Stimulated activated CD4-positive, alpha-beta T cell treated with anti-CD3 and anti-CD28 coated beads, Interleukin-1b, Interleukin-23, amount 100 ng/mL, for 4 hours (primary cell): ENCODE measurements around the gene PRSS57.
"Not testable (repeated sequence)": the region's sequence is repeated elsewhere in the genome, so short reads cannot be mapped to it uniquely, and the experiment has no call there.

Experiments used
- DNase-seq, 2 donors: peaks; one replicate each; pipeline ENCODE4 v3.0.0-alpha.2; 2020; ENCODE audit warnings: low read depth in 2 of 2

PRSS57 gene

DNA sequence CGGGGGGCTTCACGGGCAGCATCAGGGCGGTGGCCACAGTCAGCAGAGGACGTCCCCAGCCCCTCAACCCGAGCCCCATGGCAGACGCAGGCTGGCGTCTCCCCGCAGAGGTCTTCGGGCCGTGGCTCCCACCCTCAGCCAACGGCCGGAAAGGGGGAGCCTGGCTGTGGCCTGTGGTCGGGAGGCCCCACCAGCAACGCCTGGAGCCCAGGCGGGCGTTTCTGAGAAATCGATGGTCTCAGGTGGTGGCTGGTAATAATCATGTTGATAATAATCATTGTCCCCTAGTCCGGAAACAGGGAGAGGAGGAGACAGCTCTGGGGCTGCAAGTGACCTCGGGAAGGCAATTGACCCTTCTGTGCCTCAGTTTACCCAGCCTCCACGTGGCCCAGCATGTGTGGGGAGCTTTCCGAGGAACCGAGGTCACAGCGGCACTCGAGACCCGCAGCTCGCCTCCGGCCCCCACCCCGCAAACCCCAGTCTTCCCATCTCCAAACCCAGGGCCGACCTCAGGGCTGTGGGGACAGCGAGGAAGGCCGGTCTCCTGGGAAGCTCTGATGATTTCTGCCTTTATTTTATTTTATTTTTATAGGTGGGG is at the start of gene PRSS57:
TSS of gene PRSS57 (minus strand) at position 101 of the 598 bp plus-strand sequence. CDS start at position 79, 22 bp downstream.
- no peak for DNase-seq

DNA sequence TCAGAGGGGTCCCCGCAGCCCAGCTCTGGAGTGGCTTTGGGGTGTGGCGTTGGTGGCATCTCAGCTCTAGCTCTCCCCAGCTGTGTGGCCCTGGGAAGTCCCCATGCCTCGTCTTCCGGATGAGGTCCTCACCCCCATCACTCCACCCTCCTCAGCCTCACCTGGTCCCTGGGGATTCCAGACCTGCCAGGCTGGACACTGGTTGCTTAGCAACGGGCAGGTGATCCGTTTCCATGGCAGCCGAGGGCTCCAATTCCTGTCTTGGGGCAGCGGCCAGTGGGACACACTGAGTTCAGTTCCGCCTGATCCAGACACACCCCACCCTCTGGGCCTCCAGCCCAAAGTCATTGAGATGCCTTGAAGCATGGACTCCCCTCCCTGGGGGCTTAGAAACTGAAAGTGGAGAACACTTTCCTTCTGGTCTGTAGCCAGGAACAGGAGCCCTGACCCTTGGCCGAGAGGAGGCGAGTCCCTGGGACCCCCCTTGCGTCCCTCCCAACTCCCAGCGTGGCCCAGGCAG is 48.0 kb upstream of the PRSS57 start:
- DNase-seq = no peak

DNA sequence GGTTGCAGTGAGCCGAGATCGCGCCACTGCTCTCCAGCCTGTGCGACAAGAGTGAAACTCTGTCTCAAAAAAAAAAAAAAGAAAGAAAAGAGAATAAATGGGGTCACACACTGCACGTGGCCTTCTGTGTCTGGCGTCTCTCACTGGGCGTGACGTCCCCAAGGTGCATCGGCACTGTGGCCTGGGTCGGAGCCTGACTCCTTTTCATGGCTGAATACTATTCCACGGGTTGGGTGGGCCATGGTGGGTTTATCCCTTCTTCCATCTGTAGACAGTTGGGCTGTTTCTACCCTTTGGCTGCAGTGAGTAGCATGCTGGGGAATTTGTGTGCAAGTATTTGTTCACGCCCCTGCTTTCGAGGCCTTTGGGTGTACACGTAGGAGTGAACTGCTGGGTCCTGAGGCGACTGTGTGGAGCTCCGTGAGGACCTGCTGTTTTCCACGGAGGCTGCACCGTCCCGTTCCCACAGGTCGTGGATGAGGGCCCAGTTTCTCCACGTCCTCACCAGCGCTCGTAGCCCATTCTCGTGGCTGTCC is 47.4 kb upstream of the PRSS57 start:
- DNase-seq = no peak

DNA sequence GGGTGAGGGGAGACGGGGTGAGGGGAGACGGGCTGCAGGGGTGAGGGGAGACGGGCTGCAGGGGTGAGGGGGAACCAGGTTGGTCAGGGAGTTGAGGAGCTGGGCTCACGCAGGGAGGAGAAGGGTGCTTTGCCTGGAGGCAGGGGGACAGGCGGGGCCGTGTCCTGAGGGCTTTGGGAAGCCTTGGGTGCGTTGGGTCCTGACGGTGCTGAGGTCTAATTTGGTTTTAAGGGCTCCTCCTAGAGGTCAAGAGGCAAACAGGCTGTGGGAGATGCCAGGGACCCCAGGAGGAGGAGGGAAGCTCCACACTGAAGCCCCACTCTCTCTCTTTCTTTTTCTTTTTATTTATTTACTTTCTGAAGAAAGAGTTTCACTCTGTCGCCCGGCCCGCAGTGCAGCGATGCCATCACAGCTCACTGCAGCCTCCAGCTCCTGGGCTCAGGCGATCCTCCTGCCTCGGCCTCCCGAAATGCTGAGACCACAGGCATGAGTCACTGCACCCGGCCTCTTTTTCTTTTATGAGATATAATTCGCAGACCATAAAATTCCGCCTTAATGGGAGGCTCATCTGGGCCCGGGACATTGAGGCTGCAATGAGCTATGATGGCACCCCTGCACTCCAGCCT is 46.4 kb upstream of the PRSS57 start:
- no peak for DNase-seq

DNA sequence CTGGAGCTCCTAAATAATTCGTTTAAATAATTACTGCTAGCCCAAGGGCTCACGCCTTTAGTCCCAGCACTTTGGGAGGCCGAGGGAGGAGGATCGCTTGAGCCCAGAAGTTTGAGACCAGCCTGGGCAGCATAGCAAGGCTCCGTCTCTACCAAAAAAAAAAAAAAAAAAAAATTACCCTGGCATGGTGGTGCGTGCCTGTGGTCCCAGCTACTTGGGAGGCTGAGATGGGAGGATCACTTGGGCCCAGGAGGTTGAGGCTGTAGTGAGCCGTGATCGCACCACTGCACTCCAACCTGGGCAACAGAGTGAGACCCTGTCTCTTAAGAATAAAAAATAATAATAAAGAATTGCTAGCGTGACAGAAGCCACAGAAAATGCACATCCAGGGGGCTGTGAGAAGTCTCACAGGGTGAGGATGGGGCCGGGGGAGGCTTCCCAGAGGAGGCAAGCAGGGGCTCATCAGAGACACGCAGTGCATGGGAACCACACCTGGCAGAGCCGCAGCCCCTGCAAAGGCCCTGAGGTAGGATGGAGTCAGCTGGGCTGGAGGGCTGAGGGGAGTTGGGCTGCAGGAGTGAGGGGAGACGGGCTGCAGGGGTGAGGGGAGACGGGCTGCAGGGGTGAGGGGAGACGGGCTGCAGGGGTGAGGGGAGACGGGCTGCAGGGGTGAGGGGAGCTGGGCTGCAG is 45.7 kb upstream of the PRSS57 start:
- not testable (repeated sequence) for DNase-seq

DNA sequence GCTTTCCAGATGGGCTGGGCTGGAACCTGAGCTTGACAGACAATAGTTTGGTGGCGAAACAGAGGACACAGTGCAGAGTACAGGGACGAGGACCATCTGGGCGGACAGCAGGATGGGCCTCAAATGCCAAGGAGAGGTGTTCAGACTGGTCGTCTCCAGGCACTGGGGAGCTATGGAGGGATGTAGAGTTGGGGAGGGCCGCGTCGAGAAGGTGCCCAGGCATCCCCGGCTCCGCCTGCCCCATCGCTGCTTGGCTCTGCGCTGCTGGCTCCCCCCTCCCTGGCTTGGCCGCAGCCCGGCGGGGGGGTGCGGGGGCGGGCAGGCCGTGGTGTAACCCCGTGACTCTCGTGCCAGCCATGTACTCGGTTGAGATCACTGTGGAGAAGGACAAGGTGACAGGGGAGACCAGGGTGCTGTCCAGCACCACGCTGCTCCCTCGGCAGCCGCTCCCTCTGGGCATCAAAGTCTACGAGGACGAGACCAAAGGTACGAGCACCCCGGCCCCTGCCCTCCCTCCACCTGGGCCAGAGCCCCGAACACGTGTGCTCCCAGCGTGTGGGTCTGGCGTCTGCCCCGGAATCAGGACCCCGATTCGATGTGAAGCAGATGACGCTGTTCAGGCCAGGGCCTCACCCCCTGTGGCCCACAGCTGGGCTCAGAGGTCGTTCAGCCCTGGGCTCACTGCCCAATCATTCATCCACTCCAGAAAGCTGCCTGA is 44.9 kb upstream of the PRSS57 start:
- no peak for DNase-seq

DNA sequence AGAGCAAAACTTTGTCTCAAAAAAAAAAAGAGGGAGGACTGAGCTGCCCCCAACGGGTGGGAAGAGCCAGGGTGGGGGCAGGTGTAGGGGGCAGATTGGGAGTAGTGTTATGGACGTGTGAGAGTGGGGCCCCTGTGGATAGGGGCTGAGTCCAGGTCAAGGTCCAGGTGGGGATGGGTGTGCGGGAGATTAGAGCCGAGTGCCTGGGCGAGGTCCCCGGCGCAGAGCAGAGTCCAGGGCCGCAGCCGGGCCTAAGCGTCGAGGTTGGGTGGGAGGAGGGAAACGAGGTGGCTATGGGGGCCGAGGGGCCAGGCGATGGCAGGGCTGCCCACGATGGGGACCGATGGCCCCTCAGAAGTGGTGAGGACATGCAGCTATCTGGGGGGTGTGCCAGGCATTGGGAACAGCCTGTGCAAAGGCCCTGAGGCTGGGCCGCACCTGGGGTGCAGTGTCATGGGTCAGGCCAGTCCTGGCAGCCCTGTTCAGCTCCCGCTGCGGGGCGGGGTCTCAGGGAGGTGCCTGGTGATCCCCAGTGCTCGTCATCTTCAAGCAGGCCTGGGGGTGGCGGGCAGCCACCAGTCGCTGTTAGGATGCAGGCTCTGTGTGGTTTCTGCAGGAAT is 43.4 kb upstream of the PRSS57 start:
- no peak for DNase-seq

DNA sequence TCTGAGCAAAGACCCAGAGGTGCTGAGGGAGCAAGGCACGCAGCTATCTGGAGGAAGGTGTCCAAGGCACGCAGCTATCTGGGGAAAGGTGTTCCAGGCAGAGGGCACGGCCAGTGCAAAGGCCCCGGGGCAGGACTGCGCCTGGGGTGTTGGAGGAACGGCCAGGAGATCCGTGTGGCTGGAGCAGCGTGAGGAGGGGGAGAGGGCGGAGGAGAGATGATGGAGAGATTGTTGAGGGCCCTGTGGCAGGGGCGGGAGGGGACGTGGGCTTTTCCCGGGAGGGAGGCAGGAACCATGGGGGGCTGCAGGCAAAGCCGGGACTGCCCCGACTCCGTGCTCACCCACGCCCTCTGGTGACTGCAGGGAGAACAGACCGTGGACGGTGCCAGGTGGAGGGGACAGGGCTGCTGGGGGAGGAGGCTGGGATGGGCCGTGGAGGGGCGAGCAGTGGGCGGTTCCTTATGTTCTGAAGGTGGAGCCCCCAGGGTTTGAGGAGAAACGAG is 42.4 kb upstream of the PRSS57 start:
- DNase-seq = peak; percentile 49 to 50

DNA sequence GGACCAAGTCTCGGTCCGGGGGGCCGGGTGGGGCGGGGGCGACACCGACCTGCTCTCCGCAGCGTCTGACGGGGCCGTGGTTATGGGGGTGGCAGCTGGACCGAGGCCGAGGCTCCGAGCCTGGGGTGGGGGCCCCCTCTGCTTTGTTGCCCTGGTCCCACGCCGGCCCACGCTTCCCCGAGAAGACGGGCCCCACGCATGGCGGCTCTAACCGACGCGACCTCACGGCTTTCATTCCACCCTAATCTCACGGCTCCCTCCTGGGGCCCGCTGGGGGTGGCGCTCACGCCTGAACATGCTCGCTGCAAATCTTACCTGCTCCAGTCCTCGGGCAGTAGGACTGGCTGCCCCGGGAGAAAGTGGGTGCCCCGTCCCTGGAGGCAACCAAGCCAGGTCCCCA is 40.9 kb upstream of the PRSS57 start:
- DNase-seq = no peak

DNA sequence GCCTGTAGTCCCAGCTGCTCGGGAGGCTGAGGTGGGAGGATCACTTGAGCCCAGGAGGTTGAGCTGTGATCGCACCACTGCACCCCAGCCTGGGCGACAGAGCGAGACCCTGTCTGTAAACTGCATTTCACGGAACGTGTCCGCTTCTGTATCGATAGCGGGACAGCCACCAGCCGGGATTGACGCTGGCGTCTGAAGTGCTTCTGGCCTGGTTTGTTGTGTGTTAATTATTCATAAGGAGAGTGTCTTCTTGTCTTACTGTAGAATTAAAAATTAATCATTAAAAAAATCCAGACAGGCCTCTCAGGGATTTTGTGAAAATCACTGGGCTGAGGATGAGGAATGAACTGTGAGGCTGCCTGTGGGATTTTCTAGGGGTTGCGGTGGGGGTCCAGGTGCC is 39.5 kb upstream of the PRSS57 start:
- DNase-seq = no peak

DNA sequence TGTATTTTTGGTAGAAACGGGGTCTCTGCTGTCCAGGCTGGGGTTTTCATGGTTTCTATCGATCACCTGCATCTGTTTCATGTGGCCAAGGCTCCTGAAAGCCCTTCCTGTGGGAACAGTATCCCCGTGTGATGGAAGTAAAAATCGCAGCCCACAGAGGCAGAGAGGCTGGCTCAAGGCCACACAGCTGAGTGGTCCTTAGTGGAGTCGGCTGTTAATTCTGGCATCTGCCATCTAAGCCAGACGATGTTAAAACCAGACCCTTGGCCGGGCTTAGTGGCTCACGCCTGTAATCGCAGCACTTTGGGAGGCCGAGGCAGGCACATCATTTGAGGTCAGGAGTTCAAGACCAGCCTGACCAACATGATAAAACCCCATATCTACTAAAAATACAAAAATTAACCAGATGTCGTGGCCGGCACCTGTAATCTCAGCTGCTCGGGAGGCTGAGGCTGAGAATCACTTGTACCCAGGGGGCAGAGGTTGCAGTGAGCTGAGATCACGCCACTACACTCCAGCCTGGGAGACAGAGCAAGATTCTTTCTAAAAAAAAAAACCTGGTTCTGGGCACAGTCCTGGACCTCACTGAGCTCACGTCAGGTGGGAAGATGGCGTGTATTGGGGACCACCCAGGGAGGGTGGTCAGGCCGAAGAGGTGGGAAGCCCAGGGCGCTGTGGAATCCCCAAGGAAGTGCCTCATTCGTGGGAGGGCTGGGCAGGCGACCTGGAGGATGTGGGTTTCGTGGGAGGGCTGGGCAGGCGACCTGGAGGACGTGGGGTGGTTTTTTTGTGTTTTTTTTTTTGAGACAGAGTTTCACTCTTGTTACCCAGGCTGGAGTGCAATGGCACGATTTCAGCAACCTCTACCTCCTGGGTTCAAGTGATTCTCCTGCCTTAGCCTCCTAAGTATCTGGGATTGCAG is 37.2 kb upstream of the PRSS57 start:
- no peak for DNase-seq

DNA sequence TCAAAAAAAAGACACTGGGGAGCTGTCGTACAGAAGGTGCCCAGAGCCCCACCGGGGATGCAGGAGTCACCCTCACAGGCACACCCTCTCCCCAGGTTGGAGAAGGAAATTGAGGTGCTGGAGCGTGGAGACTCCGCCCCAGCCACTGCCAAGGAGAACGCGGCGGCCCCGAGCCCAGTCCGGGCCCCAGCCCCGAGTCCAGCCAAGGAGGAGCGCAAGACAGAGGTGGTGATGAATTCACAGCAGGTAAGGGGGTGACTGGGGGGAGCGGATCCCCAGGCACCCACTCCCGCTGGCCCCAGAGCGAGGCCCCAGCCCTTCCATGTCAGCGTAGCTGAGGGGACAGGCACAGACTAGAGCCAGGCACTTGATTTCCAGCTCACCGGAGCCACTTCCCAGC is 35.7 kb upstream of the PRSS57 start:
- DNase-seq = no peak

DNA sequence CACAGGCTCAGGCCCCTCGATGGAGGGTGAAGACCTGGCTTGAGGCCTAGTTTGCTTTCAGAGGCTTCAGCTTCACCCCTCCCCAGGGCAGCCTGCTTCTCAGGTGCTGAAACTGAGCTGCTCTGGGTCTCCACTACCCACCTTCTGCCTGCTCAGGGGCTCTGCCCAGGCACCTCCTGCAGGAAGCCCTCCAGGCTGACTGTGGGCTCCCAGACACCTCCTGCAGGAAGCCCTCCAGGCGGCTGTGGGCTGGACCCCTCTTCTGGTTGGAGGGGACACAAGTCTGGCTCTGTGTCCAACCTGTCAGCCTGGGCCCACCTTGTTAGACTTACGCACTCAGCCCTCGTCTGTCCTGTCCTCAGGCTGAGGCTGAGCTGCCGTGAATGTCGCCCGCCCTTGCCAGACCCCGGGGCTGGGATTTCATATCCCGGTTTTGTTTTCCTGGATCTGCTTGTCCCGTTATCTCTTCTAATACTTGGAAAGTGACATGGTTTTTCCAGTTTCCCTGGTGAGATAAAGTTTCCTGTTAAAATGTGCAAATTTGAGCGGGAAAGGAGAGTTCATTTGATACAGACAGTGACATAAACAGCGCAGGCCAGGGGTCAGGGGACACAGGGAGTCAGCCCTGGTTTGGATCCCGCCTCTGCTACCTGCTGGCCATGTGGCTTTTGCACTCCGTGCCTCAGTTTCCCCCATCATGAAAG is 34.9 kb upstream of the PRSS57 start:
- no peak for DNase-seq

DNA sequence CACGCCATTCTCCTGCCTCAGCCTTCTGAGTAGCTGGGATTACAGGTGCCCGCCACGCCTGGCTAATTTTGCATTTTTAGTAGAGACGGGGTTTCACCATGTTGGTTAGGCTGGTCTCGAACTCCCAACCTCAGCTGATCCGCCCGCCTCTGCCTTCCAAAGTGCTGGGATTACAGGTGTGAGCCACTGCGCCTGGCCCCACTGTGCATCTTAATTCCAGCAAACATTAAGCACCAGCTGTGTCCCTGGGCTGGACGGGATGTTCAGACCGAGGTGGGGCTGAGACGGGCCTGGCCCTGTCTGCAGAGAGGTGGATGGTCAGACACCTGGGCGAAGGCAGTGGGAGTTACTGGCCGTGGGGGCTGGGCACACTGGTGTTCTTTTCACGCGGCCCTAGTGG is 34.3 kb upstream of the PRSS57 start:
- DNase-seq = not testable (repeated sequence)

DNA sequence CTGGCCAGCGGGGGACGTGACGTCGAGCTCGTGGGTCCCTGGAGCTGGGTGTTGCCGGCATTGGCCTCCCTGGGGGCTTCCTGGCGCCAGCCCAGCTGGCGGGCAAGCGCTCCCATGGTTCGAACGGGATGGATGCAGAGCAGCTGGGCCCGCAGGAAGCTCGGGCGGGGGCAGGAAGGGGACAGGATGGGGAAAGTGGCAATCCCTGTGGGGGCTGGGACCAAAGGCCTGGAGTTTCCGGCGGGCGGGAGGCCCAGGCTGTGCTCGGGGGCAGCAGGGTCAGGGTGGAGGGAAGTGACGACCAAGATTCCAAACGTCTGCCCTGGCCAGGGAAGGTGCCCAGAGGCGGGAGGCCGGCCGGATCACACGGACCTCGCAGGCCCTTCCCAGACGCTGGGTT is 32.8 kb upstream of the PRSS57 start:
- DNase-seq = no peak

DNA sequence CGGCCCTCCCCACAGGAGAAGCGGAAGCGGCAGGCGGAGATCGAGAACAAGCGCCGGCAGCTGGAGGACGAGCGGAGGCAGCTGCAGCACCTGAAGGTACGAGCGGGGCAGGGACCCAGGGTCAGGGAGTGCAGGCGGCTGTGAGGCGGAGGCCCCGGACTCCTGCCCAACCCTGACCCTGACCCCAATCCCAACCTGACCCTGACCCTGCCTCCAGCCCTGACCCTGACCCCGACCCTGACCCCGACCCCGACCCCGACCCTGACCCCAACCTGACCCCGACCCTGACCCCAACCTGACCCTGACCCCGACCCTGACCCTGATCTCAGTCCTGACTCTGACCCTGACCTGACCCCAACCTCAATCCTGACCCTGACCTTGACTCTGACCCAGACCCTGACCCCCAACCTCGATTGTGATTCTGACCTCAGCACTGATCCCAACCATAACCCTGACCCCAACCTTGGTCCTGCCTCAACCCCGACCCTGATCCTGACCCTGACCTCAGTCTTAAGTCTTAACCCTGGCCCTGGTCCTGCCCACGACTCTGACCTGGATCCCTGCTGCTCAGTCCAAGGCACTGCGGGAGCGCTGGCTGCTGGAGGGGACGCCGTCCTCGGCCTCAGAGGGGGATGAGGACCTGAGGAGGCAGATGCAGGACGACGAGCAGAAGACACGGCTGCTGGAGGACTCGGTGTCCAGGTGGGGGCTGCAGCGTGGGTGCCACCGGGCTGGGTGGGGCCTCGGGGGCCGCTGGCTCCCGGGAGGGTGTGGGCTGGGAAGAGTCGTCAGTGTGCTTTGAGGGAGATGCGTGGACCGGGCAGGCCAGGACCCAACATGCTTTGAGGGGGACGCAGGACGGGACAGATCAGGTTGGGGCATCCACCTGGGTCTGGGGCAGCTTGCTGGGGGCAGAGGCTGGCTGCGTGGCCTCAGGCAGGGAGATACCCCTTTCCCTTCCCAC is 32.0 kb upstream of the PRSS57 start:
- DNase-seq = no peak

DNA sequence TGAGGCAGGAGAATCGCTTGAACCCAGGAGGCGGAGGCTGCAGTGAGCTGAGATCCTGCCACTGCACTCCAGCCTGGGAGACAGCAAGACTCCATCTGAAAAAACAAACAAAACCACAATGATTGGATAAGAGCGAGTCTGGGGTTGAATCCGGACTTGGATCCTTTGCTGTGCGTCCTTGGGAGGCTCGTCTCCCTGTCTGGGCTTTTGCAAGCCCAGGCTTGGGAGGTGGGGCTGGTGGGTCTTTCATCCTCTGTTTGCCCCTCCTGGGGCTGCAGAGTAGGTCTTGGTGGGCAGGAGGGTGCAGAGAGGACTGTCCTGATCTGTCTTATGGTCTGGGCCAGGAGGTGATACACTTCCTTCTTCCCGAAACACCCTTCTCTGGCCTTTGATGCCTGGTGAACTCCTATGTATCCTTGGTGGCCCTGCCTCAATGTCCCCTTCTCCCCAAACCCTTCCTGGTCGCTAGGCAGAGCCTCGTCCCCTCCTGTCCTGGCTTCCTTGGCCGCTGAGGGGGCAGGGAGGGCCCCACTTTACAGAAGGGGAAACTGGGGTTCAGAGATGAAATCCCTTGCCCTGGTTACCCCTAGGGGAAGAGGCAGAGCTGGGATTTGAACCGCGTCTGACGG is 30.3 kb upstream of the PRSS57 start:
- no peak for DNase-seq

DNA sequence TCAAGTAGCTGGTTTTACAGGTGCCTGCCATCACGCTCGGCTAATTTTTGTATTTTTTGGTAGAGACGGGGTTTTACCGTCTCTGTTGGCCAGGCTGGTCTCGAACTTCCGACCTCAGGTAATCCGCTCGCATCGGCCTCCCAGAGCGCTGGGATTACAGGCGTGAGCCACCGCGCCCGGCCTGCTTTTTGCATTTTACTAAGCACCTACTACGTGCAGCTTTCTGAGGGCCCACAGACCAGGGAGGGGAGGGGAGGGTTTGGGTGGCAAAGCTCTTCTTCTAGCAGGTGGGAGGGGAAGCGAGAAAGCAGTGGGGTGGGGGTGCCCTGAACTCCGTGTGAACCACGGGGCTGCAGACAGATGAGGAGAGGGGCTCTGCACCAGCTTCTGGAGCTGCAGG is 28.5 kb upstream of the PRSS57 start:
- DNase-seq = no peak
